NK-92 treated with Interleukin-12 subunit alpha and Interleukin-12 subunit beta, amount 100 ng/mL, for 24 hours (cell line): ENCODE measurements around the gene BTG1.

Experiments
- DNase-seq: peaks from one replicate; lab custom pipeline; 2025; lab: John Stamatoyannopoulos, UW

Gene BTG1

GRCh38 chr12:92145731-92146496 is at the start of gene BTG1:
Gene BTG1 (minus strand): TSS chr12:92145846. CDS start chr12:92145535, 311 bp downstream.
- DNase-seq, result peak; percentile 94

- DNase-seq, result no peak
Observed at GRCh38 chr12:92194561-92194960, 48.9 kb upstream of the BTG1 start.

- no peak for DNase-seq
Observed at GRCh38 chr12:92193846-92194245, 48.2 kb upstream of the BTG1 start.

- no peak for DNase-seq
Observed at GRCh38 chr12:92193063-92193462, 47.4 kb upstream of the BTG1 start.

- DNase-seq, result no peak
Observed at GRCh38 chr12:92192360-92192759, 46.7 kb upstream of the BTG1 start.

- DNase-seq, result no peak
Observed at GRCh38 chr12:92191061-92191460, 45.4 kb upstream of the BTG1 start.

GRCh38 chr12:92188517-92189188 is 43.0 kb upstream of the BTG1 start:
- DNase-seq, result no peak

- no peak for DNase-seq
Observed at GRCh38 chr12:92186038-92186470, 40.4 kb upstream of the BTG1 start.

GRCh38 chr12:92185052-92185451 is 39.4 kb upstream of the BTG1 start:
- DNase-seq, result no peak

GRCh38 chr12:92183575-92183974 is 37.9 kb upstream of the BTG1 start:
- DNase-seq, result no peak

GRCh38 chr12:92178340-92178739 is 32.7 kb upstream of the BTG1 start:
- DNase-seq, result no peak

GRCh38 chr12:92176646-92177045 is 31.0 kb upstream of the BTG1 start:
- DNase-seq, result no peak

GRCh38 chr12:92175961-92176360 is 30.3 kb upstream of the BTG1 start:
- no peak for DNase-seq

- no peak for DNase-seq
Observed at GRCh38 chr12:92170050-92170449, 24.4 kb upstream of the BTG1 start.

GRCh38 chr12:92167075-92167474 is 21.4 kb upstream of the BTG1 start:
- DNase-seq, result no peak

- no peak for DNase-seq
Observed at GRCh38 chr12:92164712-92165111, 19.1 kb upstream of the BTG1 start.

GRCh38 chr12:92162079-92162478 is 16.4 kb upstream of the BTG1 start:
- DNase-seq, result no peak

- no peak for DNase-seq
Observed at GRCh38 chr12:92158796-92159439, 13.3 kb upstream of the BTG1 start.

- DNase-seq, result no peak
Observed at GRCh38 chr12:92156704-92157395, 11.2 kb upstream of the BTG1 start.

GRCh38 chr12:92156139-92156538 is 10.5 kb upstream of the BTG1 start:
- no peak for DNase-seq

GRCh38 chr12:92155733-92156132 is 10.1 kb upstream of the BTG1 start:
- DNase-seq, result no peak

GRCh38 chr12:92151916-92152315 is 6.3 kb upstream of the BTG1 start:
- no peak for DNase-seq
